Peyer's patch (tissue), 4 donors: Measurements from ENCODE around the gene DDX55. TPM values are rescaled to one million over a fixed set of nuclear protein-coding genes. Genes with fewer than 3 reads are reported as not detected.
"Not testable (repeated sequence)": the region's sequence is repeated elsewhere in the genome, so short reads cannot be mapped to it uniquely, and the experiment has no call there.

Experiments used
- DNase-seq, 3 donors: peaks; one replicate each; pipeline ENCODE4 v3.0.0-alpha.2; 2017 to 2019
- H3K27ac ChIP-seq, 4 donors: fragments of 200-600 bp; sonication (generic); one replicate each; pipeline ENCODE4 v1.5.1; 2016 to 2019
- H3K27me3 ChIP-seq, 2 donors: fragments of 200-600 bp; sonication (generic); one replicate each; pipeline ENCODE4 v1.5.1; 2019
- H3K36me3 ChIP-seq, 3 donors: fragments of 200-600 bp; sonication (generic); one replicate each; pipeline ENCODE4 v1.5.1; 2016 to 2019
- H3K4me1 ChIP-seq, 4 donors: fragments of 200-600 bp; sonication (generic); one replicate each; pipeline ENCODE4 v1.5.1; 2016 to 2019
- H3K4me3 ChIP-seq, 4 donors: fragments of 200-600 bp; sonication (generic); 1 replicate in 3 of 4; 2 replicates in 1 of 4; pipeline ENCODE4 v1.5.1; 2016 to 2019; ENCODE audit warnings: mild to moderate bottlenecking in 1 of 4
- H3K9me3 ChIP-seq, 4 donors: fragments of 200-600 bp; sonication (generic); one replicate each; pipeline ENCODE4 v1.5.1; 2016 to 2019; ENCODE audit warnings: mild to moderate bottlenecking in 1 of 4
- CTCF ChIP-seq, 6 experiments: fragments of 450-650 bp in 4 of 6; fragments of 200-600 bp in 2 of 6; sonication (generic) in 1 of 6; IDR thresholded peaks; one replicate each; pipeline ENCODE4 v1.5.1; 2017 to 2019; ENCODE audit warnings: antibody characterized with exemption in 6 of 6, mild to moderate bottlenecking in 3 of 6, moderate library complexity in 1 of 6
- POLR2A ChIP-seq, 2 donors: fragments of 450-650 bp; IDR thresholded peaks; one replicate each; pipeline ENCODE4 v1.5.1; 2017; ENCODE audit warnings: antibody characterized with exemption in 2 of 2, mild to moderate bottlenecking in 2 of 2, moderate library complexity in 2 of 2
- total RNA-seq, 4 donors: library from RNA; depleted of rRNA; stranded (reverse); fragments of >200 nt; gene quantifications; one replicate each; pipeline ENCODE4 v1.1.0, GENCODE V29; 2016

The DDX55 gene
- total RNA-seq, 4 donors from 2014 or later = 15.2 to 47.9 (median 24.4) TPM

GRCh38 chr12:123602651-123603195 lies 824 bp downstream of the DDX55 start:
- no peaks in the 10 kb centered on the region for H3K9me3 ChIP-seq
- peaks cover 0 to 23% (median 8%) of the 10 kb centered on the region in 4 donors for H3K4me1 ChIP-seq
- H3K4me3 ChIP-seq = peak overlapping the region; percentile 76 to 100 (median 88)
- peak overlapping the region in 3 of 4 donors; percentile 88 to 90 (median 90) for H3K27ac ChIP-seq
- peaks cover 0 to 31% (median 0%) of the 10 kb centered on the region in 3 donors for H3K36me3 ChIP-seq
- TF ChIP-seq CTCF (IDR thresholded peaks at IDR 0.05) (no peak), POLR2A (IDR thresholded peaks at IDR 0.05) (no peak)
- no peak for DNase-seq
- H3K27me3 ChIP-seq = no peaks in the 10 kb centered on the region

- not testable (repeated sequence) for H3K27me3 ChIP-seq, H3K27ac ChIP-seq, DNase-seq, H3K4me3 ChIP-seq, H3K9me3 ChIP-seq
- peaks cover 0 to 35% (median 0%) of the 10 kb centered on the region in 3 donors for H3K36me3 ChIP-seq
- H3K4me1 ChIP-seq = peaks cover 0 to 23% (median 8%) of the 10 kb centered on the region in 4 donors
Measured at GRCh38 chr12:123603495-123603894, 1.6 kb downstream of the DDX55 start.

- H3K4me1 ChIP-seq = peaks cover 0 to 16% (median 4%) of the 10 kb centered on the region in 4 donors
- no peak for DNase-seq
- peaks cover 0 to 71% (median 0%) of the 10 kb centered on the region in 3 donors for H3K36me3 ChIP-seq
- H3K4me3 ChIP-seq = no peak overlapping the region
- no peaks in the 10 kb centered on the region for H3K9me3 ChIP-seq
- no peak overlapping the region for H3K27ac ChIP-seq
- TF ChIP-seq CTCF (IDR thresholded peaks at IDR 0.05) (no peak), POLR2A (IDR thresholded peaks at IDR 0.05) (no peak)
- H3K27me3 ChIP-seq = no peaks in the 10 kb centered on the region
Measured at GRCh38 chr12:123607756-123608155, 5.9 kb downstream of the DDX55 start.

- TF ChIP-seq POLR2A (IDR thresholded peaks at IDR 0.05) = no peak
- TF ChIP-seq CTCF (IDR thresholded peaks at IDR 0.05) = no peak
- DNase-seq = no peak
Measured at GRCh38 chr12:123608182-123608581, 6.3 kb downstream of the DDX55 start.

GRCh38 chr12:123614110-123614509 lies 12.2 kb downstream of the DDX55 start:
- H3K36me3 ChIP-seq = peaks cover 0 to 88% (median 0%) of the 10 kb centered on the region in 3 donors

More at GRCh38 chr12:123608182-123608581, 6.3 kb downstream of the DDX55 start:
- Histone ChIP-seq H3K27ac (no peak overlapping the region), H3K4me3 (no peak overlapping the region), H3K4me1 (peaks cover 0 to 12% (median under 1%) of the 10 kb centered on the region in 4 donors), H3K27me3 (no peaks in the 10 kb centered on the region), H3K36me3 (peaks cover 0 to 75% (median 0%) of the 10 kb centered on the region in 3 donors), H3K9me3 (no peaks in the 10 kb centered on the region)

More at GRCh38 chr12:123614110-123614509, 12.2 kb downstream of the DDX55 start:
- Histone ChIP-seq H3K9me3 (no peaks in the 10 kb centered on the region), H3K27ac (no peak overlapping the region), H3K4me3 (no peak overlapping the region), H3K4me1 (no peaks in the 10 kb centered on the region), H3K27me3 (no peaks in the 10 kb centered on the region)
- DNase-seq = no peak
- TF ChIP-seq POLR2A (IDR thresholded peaks at IDR 0.05) (no peak), CTCF (IDR thresholded peaks at IDR 0.05) (no peak)
